CD4-positive, alpha-beta memory T cell (primary cell): ENCODE data around the gene ITPRIP. TPM values are rescaled to one million over a fixed set of nuclear protein-coding genes. Genes with fewer than 3 reads are reported as not detected.

ENCODE experiments used
- CTCF ChIA-PET: fragments of 350-600 bp; sonication (Branson Sonifier 250); formaldehyde crosslinking; loops from one replicate; lab custom pipeline; 2021; ENCODE audit warnings: inconsistent platforms; ENCODE audit not compliant: partially characterized antibody; lab: Charles Lee
- POLR2A ChIA-PET: fragments of 350-600 bp; sonication (Branson Sonifier 250); formaldehyde crosslinking; loops from one replicate; lab custom pipeline; 2021; ENCODE audit not compliant: partially characterized antibody; lab: Charles Lee
- DNase-seq, 5 donors: peaks; one replicate each; pipeline versions ENCODE4 v3.0.0 to v3.0.0-alpha.2; 2020 to 2022; ENCODE audit warnings: mixed read lengths in 1 of 5
- H3K27ac ChIP-seq: one replicate; pipeline ENCODE4 v1.7.0; 2013; ENCODE audit warnings: low read depth, low read length
- H3K27me3 ChIP-seq: 2 replicates; pipeline ENCODE4 v1.7.0; 2013; ENCODE audit warnings: mild to moderate bottlenecking, low read length, moderate library complexity; ENCODE audit not compliant: insufficient read depth
- H3K36me3 ChIP-seq: 2 replicates; pipeline ENCODE4 v1.7.0; 2013; ENCODE audit warnings: mild to moderate bottlenecking, low read length, moderate library complexity; ENCODE audit not compliant: insufficient read depth
- H3K4me1 ChIP-seq: 2 replicates; pipeline ENCODE4 v1.7.0; 2013; ENCODE audit warnings: mild to moderate bottlenecking, low read length, moderate library complexity; ENCODE audit not compliant: insufficient read depth
- H3K4me3 ChIP-seq, 2 donors: one replicate each; pipeline ENCODE4 v1.7.0; 2013; ENCODE audit warnings: low read length in 2 of 2, mild to moderate bottlenecking in 1 of 2
- H3K9me3 ChIP-seq, 2 donors: one replicate each; pipeline ENCODE4 v1.7.0; 2013; ENCODE audit warnings: low read length in 2 of 2, control low read depth in 1 of 2; ENCODE audit not compliant: control insufficient read depth in 1 of 2
- H3K27ac Mint-ChIP-seq, 7 donors: one replicate each; pipeline ENCODE4 v1.8.0; 2020 to 2021; ENCODE audit warnings: mixed read lengths in 7 of 7, mild to moderate bottlenecking in 6 of 7, inconsistent platforms in 3 of 7, moderate library complexity in 3 of 7
- H3K27me3 Mint-ChIP-seq, 2 donors: one replicate each; pipeline ENCODE4 v1.8.0; 2020 to 2021; ENCODE audit warnings: mixed read lengths in 2 of 2
- H3K36me3 Mint-ChIP-seq, 2 donors: one replicate each; pipeline ENCODE4 v1.8.0; 2020 to 2021; ENCODE audit warnings: mixed read lengths in 2 of 2, inconsistent platforms in 1 of 2, mild to moderate bottlenecking in 1 of 2
- H3K4me1 Mint-ChIP-seq, 4 donors: one replicate each; pipeline ENCODE4 v1.8.0; 2020 to 2021; ENCODE audit warnings: mixed read lengths in 4 of 4, mild to moderate bottlenecking in 1 of 4
- H3K4me3 Mint-ChIP-seq, 8 donors: one replicate each; pipeline ENCODE4 v1.8.0; 2020 to 2021; ENCODE audit warnings: mixed read lengths in 8 of 8, mild to moderate bottlenecking in 7 of 8, moderate library complexity in 6 of 8, inconsistent platforms in 3 of 8
- H3K9me3 Mint-ChIP-seq, 8 donors: one replicate each; pipeline ENCODE4 v1.8.0; 2020 to 2021; ENCODE audit warnings: mixed read lengths in 8 of 8, mild to moderate bottlenecking in 5 of 8, inconsistent platforms in 3 of 8, moderate library complexity in 1 of 8
- intact Hi-C: fragments of 100-400 bp; cut with micrococcal nuclease; formaldehyde crosslinking; loops from one replicate; pipeline ENCODE4 v1.15.1; 2023
- polyA plus RNA-seq, 2 donors: library from polyadenylated mRNA; unstranded; fragments of 300-500 nt; fragmentation: Illumina TruSeq; gene quantifications; one replicate each; pipeline ENCODE4 v1.2.3, GENCODE V29; 2021
- total RNA-seq, 2 experiments: library from RNA; stranded (reverse); gene quantifications; one replicate each; pipeline ENCODE4 v1.2.3, GENCODE V29; 2021

ITPRIP gene
- total and polyA plus RNA-seq, 4 experiments from 2014 or later: 10.3 to 15.7 (median 14.2) TPM

DNA sequence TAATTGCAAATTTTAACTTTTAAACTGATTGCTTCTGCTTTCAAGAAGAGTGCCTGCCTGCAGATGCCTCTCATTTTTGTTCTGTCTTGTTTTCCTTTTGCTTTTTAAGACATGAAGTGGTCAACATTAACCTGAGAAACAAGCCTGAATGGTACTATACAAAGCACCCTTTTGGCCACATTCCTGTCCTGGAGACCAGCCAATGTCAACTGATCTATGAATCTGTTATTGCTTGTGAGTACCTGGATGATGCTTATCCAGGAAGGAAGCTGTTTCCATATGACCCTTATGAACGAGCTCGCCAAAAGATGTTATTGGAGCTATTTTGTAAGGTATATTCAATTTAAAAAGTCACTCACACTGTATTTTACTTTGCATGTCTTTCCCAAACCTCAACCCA lies 60.5 kb downstream of the ITPRIP start:
- Mint-ChIP-seq H3K27me3 (peaks cover 9 to 10% of the 10 kb centered on the region in 2 donors), H3K27ac (no peak overlapping the region), H3K36me3 (no peaks in the 10 kb centered on the region), H3K4me1 (no peaks in the 10 kb centered on the region), H3K9me3 (no peaks in the 10 kb centered on the region), H3K4me3 (no peak overlapping the region)
- Histone ChIP-seq H3K9me3 (no peaks in the 10 kb centered on the region), H3K4me3 (no peak overlapping the region), H3K27ac (no peak overlapping the region), H3K27me3 (no peaks in the 10 kb centered on the region), H3K4me1 (peaks cover 11% of the 10 kb centered on the region), H3K36me3 (no peaks in the 10 kb centered on the region)
- POLR2A ChIA-PET: interaction anchor here (0.6 to 0.8 kb wide), 2 partner anchors 9 to 22 kb away, joined by 3 read pairs; partner anchors contain the start of gene GSTO2
- DNase-seq: no peak
- CTCF ChIA-PET: interaction anchor here (1.2 to 9.2 kb wide), 5 partner anchors 13 to 74 kb away, joined by 3 to 202 read pairs (median 4); no protein-coding TSS in a partner anchor
- intact Hi-C loops: no loop called here

DNA sequence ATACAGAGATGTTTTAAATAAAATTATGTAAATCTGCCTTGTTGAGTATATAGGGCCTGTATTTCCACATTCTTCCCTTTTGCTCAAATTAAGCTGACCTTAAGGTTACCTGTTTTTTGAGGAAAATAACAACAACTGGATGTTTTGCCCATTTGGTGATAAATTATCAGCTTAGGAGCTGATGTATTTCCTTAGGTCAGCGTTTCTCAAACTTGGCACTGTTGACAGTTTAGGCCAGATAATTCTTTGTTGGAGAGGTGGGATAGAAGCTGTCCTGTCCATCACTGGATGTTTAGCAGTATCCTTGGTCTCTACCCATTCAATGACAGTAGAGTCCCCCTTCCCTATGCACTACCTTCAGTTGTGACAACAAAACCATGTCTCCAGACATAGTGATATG lies 62.1 kb downstream of the ITPRIP start:
- no peak for DNase-seq
- CTCF ChIA-PET: interaction anchor here (1.0 to 9.2 kb wide), 11 partner anchors 13 to 77 kb away, joined by 3 to 202 read pairs (median 23); partner anchors contain the start of genes CFAP43, CFAP58 and GSTO1
- Histone ChIP-seq H3K4me3 (no peak overlapping the region), H3K27me3 (no peaks in the 10 kb centered on the region), H3K36me3 (no peaks in the 10 kb centered on the region), H3K27ac (no peak overlapping the region), H3K9me3 (no peaks in the 10 kb centered on the region), H3K4me1 (peaks cover 11% of the 10 kb centered on the region)
- Mint-ChIP-seq H3K36me3 (no peaks in the 10 kb centered on the region), H3K4me3 (no peak overlapping the region), H3K27ac (no peak overlapping the region), H3K4me1 (no peaks in the 10 kb centered on the region), H3K27me3 (peaks cover 9 to 10% of the 10 kb centered on the region in 2 donors), H3K9me3 (no peaks in the 10 kb centered on the region)
- POLR2A ChIA-PET: interaction anchor here (1.1 kb wide), 1 partner anchor 10 kb away, joined by 3 read pairs; no protein-coding TSS in a partner anchor
- intact Hi-C loops: no loop called here

DNA sequence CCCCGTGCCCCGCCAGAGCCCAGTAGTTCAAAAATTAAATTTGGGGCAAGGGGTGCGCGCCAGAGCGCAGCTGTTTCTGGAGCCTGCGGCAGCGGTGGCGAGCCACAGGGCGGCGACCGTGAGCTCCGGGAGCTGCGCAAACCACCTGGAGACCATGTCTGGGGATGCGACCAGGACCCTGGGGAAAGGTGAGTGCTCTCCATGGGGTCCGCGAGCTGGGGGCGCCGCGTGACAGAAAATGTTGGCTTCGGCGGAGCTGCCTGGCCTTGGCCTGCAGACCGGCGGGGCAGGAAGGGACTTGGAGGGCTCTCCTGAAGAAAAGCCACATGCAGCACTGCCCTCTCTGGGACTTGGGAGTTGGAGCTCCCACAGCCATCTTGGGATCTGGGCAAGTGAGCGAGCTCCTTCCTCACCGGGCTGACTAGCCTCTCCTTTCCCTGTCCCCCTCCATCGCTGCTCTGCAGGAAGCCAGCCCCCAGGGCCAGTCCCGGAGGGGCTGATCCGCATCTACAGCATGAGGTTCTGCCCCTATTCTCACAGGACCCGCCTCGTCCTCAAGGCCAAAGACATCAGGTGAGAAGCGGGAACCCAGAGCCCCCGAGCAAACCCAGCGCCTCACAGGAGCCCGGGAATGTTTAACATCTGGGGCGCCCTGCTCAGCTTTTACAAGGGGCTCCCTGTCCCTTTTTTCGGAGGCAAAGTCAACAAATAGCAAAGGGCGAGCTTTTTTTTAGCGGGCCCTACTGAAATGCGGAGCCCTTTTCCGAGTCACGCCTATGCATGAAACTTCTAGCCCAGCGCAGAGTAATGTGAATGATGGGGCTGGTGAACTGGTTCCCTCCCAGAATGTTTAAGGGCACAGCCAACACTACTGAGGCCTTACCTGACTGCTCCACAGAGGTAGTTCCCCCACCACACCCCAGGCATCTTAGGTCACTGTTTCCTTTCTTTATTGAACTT lies 63.2 kb downstream of the ITPRIP start:
- Mint-ChIP-seq H3K4me3 (peak overlapping the region in 6 of 8 donors; percentile 10 to 71 (median 54)), H3K27me3 (peaks cover 9 to 10% of the 10 kb centered on the region in 2 donors), H3K9me3 (no peaks in the 10 kb centered on the region), H3K36me3 (no peaks in the 10 kb centered on the region), H3K27ac (peak overlapping the region in 1 of 7 donors; percentile 35), H3K4me1 (no peaks in the 10 kb centered on the region)
- DNase-seq: peak in 3 of 5 donors; percentile 36 to 43 (median 40)
- no peaks in the 10 kb centered on the region for H3K27me3 ChIP-seq
- H3K4me1 ChIP-seq: peaks cover 11% of the 10 kb centered on the region
- no peaks in the 10 kb centered on the region for H3K36me3 ChIP-seq
- no peak overlapping the region for H3K4me3 ChIP-seq
- CTCF ChIA-PET: interaction anchor here (0.7 to 9.2 kb wide), 43 partner anchors 8 to 576 kb away, joined by 3 to 202 read pairs (median 5); partner anchors contain the start of genes CFAP43, CFAP58, GSTO1 and ITPRIP
- no peak overlapping the region for H3K27ac ChIP-seq
- H3K9me3 ChIP-seq: no peaks in the 10 kb centered on the region
- intact Hi-C loops: no loop called here
- POLR2A ChIA-PET: interaction anchor here (0.9 to 2.4 kb wide), 7 partner anchors 11 to 64 kb away, joined by 3 to 12 read pairs (median 5); partner anchors contain the start of gene GSTO1

DNA sequence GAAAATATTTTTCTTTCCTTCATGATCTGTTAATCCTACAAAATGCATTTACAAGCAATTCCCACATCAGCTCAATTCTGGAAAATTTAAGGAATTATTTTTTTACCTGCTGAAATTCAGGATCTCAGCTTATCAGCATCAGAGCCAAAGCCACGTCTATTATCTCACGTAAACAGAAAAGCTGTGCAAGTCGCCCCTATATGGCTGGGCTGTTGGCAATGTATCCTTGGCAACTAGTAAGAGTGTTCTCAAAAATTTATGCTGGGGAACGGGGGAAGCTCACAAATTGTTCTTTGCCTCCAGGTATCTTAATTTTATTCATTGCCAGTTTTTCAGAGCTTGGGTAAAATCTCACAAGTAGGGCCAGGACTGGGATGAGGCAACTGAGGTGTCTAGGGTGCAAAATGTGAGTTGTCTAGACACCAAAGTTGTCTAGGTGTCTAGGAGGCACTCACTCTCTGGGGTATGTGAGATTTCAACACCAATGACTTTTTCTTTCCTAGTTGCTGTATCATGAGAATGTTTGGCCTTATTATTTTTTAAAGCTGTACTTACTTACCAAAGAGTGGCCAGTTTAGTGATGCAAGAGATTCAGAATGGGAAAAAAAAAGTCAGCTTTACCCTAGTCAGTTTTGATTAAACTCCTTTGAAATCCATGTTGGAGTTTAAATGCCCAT lies 64.2 kb downstream of the ITPRIP start:
- Mint-ChIP-seq H3K4me3 (peak overlapping the region in 2 of 8 donors; percentile 53 to 66), H3K4me1 (peaks cover 3 to 8% (median 3%) of the 10 kb centered on the region in 4 donors), H3K9me3 (no peaks in the 10 kb centered on the region), H3K27me3 (peaks cover 9 to 10% of the 10 kb centered on the region in 2 donors), H3K27ac (no peak overlapping the region), H3K36me3 (peaks cover 0 to 2% of the 10 kb centered on the region in 2 donors)
- Histone ChIP-seq H3K36me3 (no peaks in the 10 kb centered on the region), H3K9me3 (no peaks in the 10 kb centered on the region), H3K4me3 (no peak overlapping the region), H3K27me3 (no peaks in the 10 kb centered on the region), H3K4me1 (peaks cover 17% of the 10 kb centered on the region), H3K27ac (no peak overlapping the region)
- POLR2A ChIA-PET: interaction anchor here (0.9 to 2.4 kb wide), 7 partner anchors 11 to 65 kb away, joined by 3 to 12 read pairs (median 5); partner anchors contain the start of gene GSTO1
- CTCF ChIA-PET: interaction anchor here (0.9 to 9.2 kb wide), 38 partner anchors 7 to 575 kb away, joined by 3 to 202 read pairs (median 5); partner anchors contain the start of genes CFAP43, CFAP58, GSTO1 and ITPRIP
- no peak for DNase-seq
- intact Hi-C loops: no loop called here

DNA sequence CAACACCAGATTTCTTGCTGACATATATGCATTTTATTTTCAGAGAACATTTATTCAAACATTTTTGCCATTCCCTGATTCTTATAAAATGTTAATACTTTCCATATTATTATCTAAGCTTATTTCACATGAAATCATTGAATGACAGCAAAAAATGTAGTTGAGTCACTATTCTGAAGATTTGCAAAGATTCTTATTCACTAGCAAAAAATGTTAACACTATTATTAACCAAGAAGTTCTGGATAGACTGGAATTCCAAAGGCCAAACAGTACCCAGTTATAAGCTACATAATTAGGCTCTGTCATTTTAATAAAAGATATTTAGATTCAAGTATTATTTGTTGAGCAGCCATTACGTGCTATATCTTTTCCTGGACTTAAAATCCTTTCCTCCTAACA lies 65.0 kb downstream of the ITPRIP start:
- Histone ChIP-seq H3K36me3 (no peaks in the 10 kb centered on the region), H3K4me3 (no peak overlapping the region), H3K4me1 (peaks cover 17% of the 10 kb centered on the region), H3K9me3 (no peaks in the 10 kb centered on the region), H3K27me3 (no peaks in the 10 kb centered on the region), H3K27ac (no peak overlapping the region)
- Mint-ChIP-seq H3K9me3 (no peaks in the 10 kb centered on the region), H3K4me1 (peaks cover 3 to 16% (median 6%) of the 10 kb centered on the region in 4 donors), H3K36me3 (peaks cover 2 to 8% of the 10 kb centered on the region in 2 donors), H3K27me3 (peaks cover 5 to 10% of the 10 kb centered on the region in 2 donors), H3K27ac (no peak overlapping the region), H3K4me3 (no peak overlapping the region)
- CTCF ChIA-PET: interaction anchor here (0.9 to 9.2 kb wide), 19 partner anchors 10 to 560 kb away, joined by 3 to 202 read pairs (median 14); partner anchors contain the start of genes CFAP43, CFAP58, GSTO1 and ITPRIP
- intact Hi-C loops: no loop called here
- POLR2A ChIA-PET: interaction anchor here (0.6 to 2.4 kb wide), 4 partner anchors 12 to 80 kb away, joined by 3 to 12 read pairs (median 10); partner anchors contain the start of genes CFAP58 and GSTO1
- DNase-seq: no peak
